GM12875 (cell line): ENCODE data around the gene APEH.

ENCODE experiments used
- H3K4me3 ChIP-seq: one replicate; pipeline ENCODE4 v1.5.1; 2011; ENCODE audit warnings: low read depth, low read length, control low read depth
- CTCF ChIP-seq: IDR thresholded peaks from 2 replicates; pipeline ENCODE4 v1.5.1; 2011; ENCODE audit warnings: low read depth, mild to moderate bottlenecking, control low read depth, inconsistent platforms, low read length, moderate library complexity, borderline replicate concordance; ENCODE audit not compliant: insufficient read depth

Gene APEH

GRCh38 chr3:49641921-49642707, 32.0 kb upstream of the APEH start:
- H3K4me3 ChIP-seq, result no peak overlapping the region
- no peak for TF ChIP-seq CTCF

GRCh38 chr3:49642708-49643145, 31.4 kb upstream of the APEH start:
- no peak for TF ChIP-seq CTCF
- H3K4me3 ChIP-seq, result no peak overlapping the region

- TF ChIP-seq CTCF, result no peak
- no peak overlapping the region for H3K4me3 ChIP-seq
These were observed 29.5 kb upstream of the APEH start for GRCh38 chr3:49644684-49645083.

- no peak overlapping the region for H3K4me3 ChIP-seq
- no peak for TF ChIP-seq CTCF
These were observed 27.9 kb upstream of the APEH start for GRCh38 chr3:49646236-49646635.

- TF ChIP-seq CTCF, result no peak
- no peak overlapping the region for H3K4me3 ChIP-seq
These were observed 26.4 kb upstream of the APEH start for GRCh38 chr3:49647741-49648140.

- no peak overlapping the region for H3K4me3 ChIP-seq
- TF ChIP-seq CTCF, result no peak
These were observed 25.7 kb upstream of the APEH start for GRCh38 chr3:49648354-49649019.

GRCh38 chr3:49649576-49649975, 24.6 kb upstream of the APEH start:
- H3K4me3 ChIP-seq, result no peak overlapping the region
- TF ChIP-seq CTCF, result no peak
